ENCODE results near the gene CTSA.
"Not testable (repeated sequence)": the region's sequence is repeated elsewhere in the genome, so short reads cannot be mapped to it uniquely, and the experiment has no call there.

Gene CTSA

GRCh38 chr20:45897289-45897688 lies 6.2 kb downstream of the CTSA start:
- TF ChIP-seq CTCF (conservative IDR thresholded peaks at IDR 0.05) (no peak), ZFX (IDR thresholded peaks at IDR 0.05) (no peak)
- H3K27ac ChIP-seq: no peak overlapping the region

- TF ChIP-seq ZFX (IDR thresholded peaks at IDR 0.05) (no peak), CTCF (conservative IDR thresholded peaks at IDR 0.05) (no peak)
- no peak overlapping the region for H3K27ac ChIP-seq
Measured at GRCh38 chr20:45897692-45898091, 6.6 kb downstream of the CTSA start.

GRCh38 chr20:45898285-45898684 lies 7.2 kb downstream of the CTSA start:
- TF ChIP-seq CTCF (conservative IDR thresholded peaks at IDR 0.05): no peak
- TF ChIP-seq ZFX (IDR thresholded peaks at IDR 0.05): no peak

GRCh38 chr20:45899046-45899835 lies 8.1 kb downstream of the CTSA start:
- no peak overlapping the region for H3K27ac ChIP-seq
- TF ChIP-seq CTCF (conservative IDR thresholded peaks at IDR 0.05) (no peak), ZFX (IDR thresholded peaks at IDR 0.05) (no peak)

More at GRCh38 chr20:45898285-45898684, 7.2 kb downstream of the CTSA start:
- no peak overlapping the region for H3K27ac ChIP-seq

GRCh38 chr20:45901332-45901731 lies 10.2 kb downstream of the CTSA start:
- not testable (repeated sequence) for H3K27ac ChIP-seq

- no peak overlapping the region for H3K27ac ChIP-seq
- TF ChIP-seq ZFX (IDR thresholded peaks at IDR 0.05) (no peak), CTCF (conservative IDR thresholded peaks at IDR 0.05) (no peak)
Measured at GRCh38 chr20:45902199-45902701, 11.1 kb downstream of the CTSA start.

GRCh38 chr20:45904583-45905504 lies 13.7 kb downstream of the CTSA start:
- H3K27ac ChIP-seq: no peak overlapping the region
- TF ChIP-seq CTCF (conservative IDR thresholded peaks at IDR 0.05): no peak
- no peak for TF ChIP-seq ZFX (IDR thresholded peaks at IDR 0.05)

Measured in C4-2B (cell line).